ENCODE measurements around the gene TMEM184B. TPM values are rescaled to one million over a fixed set of nuclear protein-coding genes. Genes with fewer than 3 reads are reported as not detected.

TMEM184B gene
- 100 to 1,000 TPM in 1 of 4 donors, 10 to 100 TPM in 3; 61.1 to 138 (median 72.0) TPM for total RNA-seq

- peak within 1 kb of the TSS; percentile 91 to 99 (median 98) for H3K27ac ChIP-seq
Measured at GRCh38 chr22:38272373-38273134, at the start of gene TMEM184B. Gene TMEM184B (minus strand): TSS chr22:38273010. CDS start chr22:38247961, 25,049 bp downstream.

GRCh38 chr22:38320605-38321402 is 48.0 kb upstream of the TMEM184B start:
- 90 to 93% methylated on average over 11 of the region's 11 CpGs for WGBS, 2 donors
- Histone ChIP-seq H3K27me3 (no peaks in the 10 kb centered on the region), H3K9me3 (no peaks in the 10 kb centered on the region), H3K4me1 (peaks cover 0 to 21% (median 10%) of the 10 kb centered on the region in 4 donors), H3K27ac (no peak overlapping the region), H3K36me3 (no peaks in the 10 kb centered on the region), H3K4me3 (no peak overlapping the region)
- TF ChIP-seq EP300 (IDR thresholded peaks at IDR 0.05) (no peak), POLR2A (IDR thresholded peaks at IDR 0.05) (no peak)
- TF ChIP-seq, protein P1, sequence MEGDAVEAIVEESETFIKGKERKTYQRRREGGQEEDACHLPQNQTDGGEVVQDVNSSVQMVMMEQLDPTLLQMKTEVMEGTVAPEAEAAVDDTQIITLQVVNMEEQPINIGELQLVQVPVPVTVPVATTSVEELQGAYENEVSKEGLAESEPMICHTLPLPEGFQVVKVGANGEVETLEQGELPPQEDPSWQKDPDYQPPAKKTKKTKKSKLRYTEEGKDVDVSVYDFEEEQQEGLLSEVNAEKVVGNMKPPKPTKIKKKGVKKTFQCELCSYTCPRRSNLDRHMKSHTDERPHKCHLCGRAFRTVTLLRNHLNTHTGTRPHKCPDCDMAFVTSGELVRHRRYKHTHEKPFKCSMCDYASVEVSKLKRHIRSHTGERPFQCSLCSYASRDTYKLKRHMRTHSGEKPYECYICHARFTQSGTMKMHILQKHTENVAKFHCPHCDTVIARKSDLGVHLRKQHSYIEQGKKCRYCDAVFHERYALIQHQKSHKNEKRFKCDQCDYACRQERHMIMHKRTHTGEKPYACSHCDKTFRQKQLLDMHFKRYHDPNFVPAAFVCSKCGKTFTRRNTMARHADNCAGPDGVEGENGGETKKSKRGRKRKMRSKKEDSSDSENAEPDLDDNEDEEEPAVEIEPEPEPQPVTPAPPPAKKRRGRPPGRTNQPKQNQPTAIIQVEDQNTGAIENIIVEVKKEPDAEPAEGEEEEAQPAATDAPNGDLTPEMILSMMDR (IDR thresholded peaks at IDR 0.05), result no peak
- DNase-seq (ENCODE audit: low spot score in 2 of 2), result no peak

More at GRCh38 chr22:38272373-38273134, at the start of gene TMEM184B:
- Histone ChIP-seq H3K36me3 (no peaks in the 10 kb centered on the region), H3K4me3 (peak within 1 kb of the TSS; percentile 94 to 98 (median 94)), H3K4me1 (peaks cover 0 to 62% (median 28%) of the 10 kb centered on the region in 4 donors), H3K9me3 (no peaks in the 10 kb centered on the region), H3K27me3 (no peaks in the 10 kb centered on the region)
- peak; percentile 58 to 66 for DNase-seq (ENCODE audit: low spot score in 2 of 2)
- TF ChIP-seq, protein P1 (IDR thresholded peaks at IDR 0.05), result peak in 2 of 5 experiments; percentile 49 to 54
- peak in 1 of 2 donors; percentile 36 for TF ChIP-seq EP300 (IDR thresholded peaks at IDR 0.05)
- TF ChIP-seq POLR2A (IDR thresholded peaks at IDR 0.05), result peak; percentile 96 to 99
- WGBS, 2 donors, result 1% methylated on average over 26 to 35 of the region's 97 CpGs

DNA sequence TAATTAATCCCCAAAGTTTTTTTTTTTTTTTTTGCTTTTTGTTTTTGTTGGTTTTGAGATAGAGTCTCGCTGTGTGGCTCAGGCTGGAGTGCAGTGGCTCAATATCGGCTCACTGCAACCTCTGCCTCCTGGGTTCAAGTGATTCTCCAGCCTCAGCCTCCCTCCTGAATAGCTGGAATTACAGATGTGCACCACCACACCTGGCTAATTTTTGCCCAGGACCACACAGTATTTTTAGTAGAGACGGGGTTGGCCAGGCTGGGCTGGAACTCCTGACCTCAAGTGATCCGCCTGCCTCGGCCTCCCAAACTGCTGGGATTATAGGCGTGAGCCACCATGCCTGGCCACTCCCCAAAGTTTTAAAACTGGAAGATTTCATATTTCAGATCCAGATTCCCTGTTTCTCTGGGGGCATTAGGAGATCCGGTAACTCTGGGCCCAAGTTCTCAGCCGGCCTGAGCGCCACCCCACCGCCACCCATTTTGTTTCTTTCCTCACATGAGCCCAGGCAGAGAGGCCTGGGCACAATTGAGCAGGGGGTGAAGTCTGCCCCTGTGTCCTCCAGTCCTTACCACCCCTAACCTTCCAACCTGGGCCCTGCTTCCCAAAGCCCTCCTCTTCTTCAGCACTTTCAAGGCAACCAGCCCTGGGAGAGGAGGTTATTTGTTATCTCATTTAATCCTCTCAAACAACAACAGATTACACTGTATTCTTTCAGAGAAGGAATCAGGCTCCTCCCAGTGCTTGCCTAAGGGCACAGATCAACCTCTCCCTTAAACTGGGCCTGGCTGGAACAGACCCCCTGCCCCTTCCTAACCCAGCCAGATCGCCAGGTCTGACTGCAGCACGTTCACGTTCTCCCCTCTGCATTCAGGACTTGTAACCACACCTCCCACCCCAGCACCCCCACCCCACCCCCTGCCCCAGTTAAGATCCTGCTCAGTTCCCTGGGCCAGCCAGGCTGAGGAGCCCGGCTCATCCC is 46.3 kb upstream of the TMEM184B start:
- WGBS, 2 donors, result 79 to 90% methylated on average over 13 of the region's 14 CpGs
- TF ChIP-seq, protein P1 (IDR thresholded peaks at IDR 0.05), result no peak
- no peak for TF ChIP-seq POLR2A (IDR thresholded peaks at IDR 0.05)
- TF ChIP-seq EP300 (IDR thresholded peaks at IDR 0.05), result no peak
- no peak overlapping the region for H3K4me3 ChIP-seq
- no peak for DNase-seq (ENCODE audit: low spot score in 2 of 2)
- no peaks in the 10 kb centered on the region for H3K9me3 ChIP-seq
- H3K36me3 ChIP-seq, result no peaks in the 10 kb centered on the region
- H3K27me3 ChIP-seq, result no peaks in the 10 kb centered on the region
- peak overlapping the region; percentile 94 to 100 (median 97) for H3K27ac ChIP-seq
- H3K4me1 ChIP-seq, result peaks cover 0 to 38% (median 24%) of the 10 kb centered on the region in 4 donors

GRCh38 chr22:38317995-38318715 is 45.3 kb upstream of the TMEM184B start:
- H3K9me3 ChIP-seq, result no peaks in the 10 kb centered on the region
- peak; percentile 41 to 69 for DNase-seq (ENCODE audit: low spot score in 2 of 2)
- peaks cover 0 to 47% (median 33%) of the 10 kb centered on the region in 4 donors for H3K4me1 ChIP-seq
- H3K4me3 ChIP-seq, result peak overlapping the region; percentile 30 to 92 (median 42)
- TF ChIP-seq EP300 (IDR thresholded peaks at IDR 0.05) (peak in 1 of 2 donors; percentile 60), POLR2A (IDR thresholded peaks at IDR 0.05) (peak; percentile 25 to 39)
- TF ChIP-seq, protein P1 (IDR thresholded peaks at IDR 0.05), result no peak
- no peaks in the 10 kb centered on the region for H3K27me3 ChIP-seq
- H3K27ac ChIP-seq, result peak overlapping the region; percentile 94 to 100 (median 97)
- 19 to 20% methylated on average over 18 of the region's 18 CpGs for WGBS, 2 donors
- H3K36me3 ChIP-seq, result no peaks in the 10 kb centered on the region
